Naive thymus-derived CD8-positive, alpha-beta T cell (primary cell): Measurements from ENCODE around the gene BMPR1A. TPM values are rescaled to one million over a fixed set of nuclear protein-coding genes. Genes with fewer than 3 reads are reported as not detected.
"Not testable (repeated sequence)": the region's sequence is repeated elsewhere in the genome, so short reads cannot be mapped to it uniquely, and the experiment has no call there.

Source experiments
- ATAC-seq, 2 donors: fragments of 150-1000 bp; cut with Tn5 transposase in 1 of 2; sonication (Bioruptor Pico), chemical (Tn5 transposase) in 1 of 2; 1 replicate in 1 of 2; 2 replicates in 1 of 2; pipeline ENCODE4 v1.10.0; 2021; ENCODE audit warnings: mild to moderate bottlenecking in 2 of 2, moderate library complexity in 2 of 2
- POLR2A ChIA-PET: fragments of 350-600 bp; sonication (Branson Sonifier 250); formaldehyde crosslinking; loops from one replicate; lab custom pipeline; 2021; ENCODE audit warnings: antibody characterized with exemption; lab: Charles Lee
- DNase-seq, 10 donors: peaks; one replicate each; pipeline versions ENCODE4 v3.0.0 to v3.0.0-alpha.2; 2020 to 2022
- H3K27ac Mint-ChIP-seq, 10 donors: one replicate each; pipeline ENCODE4 v1.8.0; 2020 to 2022; ENCODE audit warnings: mild to moderate bottlenecking in 10 of 10, mixed read lengths in 10 of 10, moderate library complexity in 4 of 10, inconsistent platforms in 1 of 10
- H3K27me3 Mint-ChIP-seq, 5 donors: one replicate each; pipeline ENCODE4 v1.8.0; 2021 to 2022; ENCODE audit warnings: mixed read lengths in 5 of 5
- H3K36me3 Mint-ChIP-seq, 3 donors: one replicate each; pipeline ENCODE4 v1.8.0; 2020 to 2022; ENCODE audit warnings: mixed read lengths in 3 of 3, mild to moderate bottlenecking in 2 of 3, inconsistent platforms in 1 of 3
- H3K4me1 Mint-ChIP-seq, 4 donors: one replicate each; pipeline ENCODE4 v1.8.0; 2021 to 2022; ENCODE audit warnings: mixed read lengths in 4 of 4
- H3K4me3 Mint-ChIP-seq, 10 donors: one replicate each; pipeline ENCODE4 v1.8.0; 2020 to 2022; ENCODE audit warnings: mild to moderate bottlenecking in 10 of 10, mixed read lengths in 10 of 10, moderate library complexity in 6 of 10, inconsistent platforms in 1 of 10
- H3K9me3 Mint-ChIP-seq, 9 donors: one replicate each; pipeline ENCODE4 v1.8.0; 2020 to 2022; ENCODE audit warnings: mixed read lengths in 9 of 9, mild to moderate bottlenecking in 3 of 9, inconsistent platforms in 1 of 9, moderate library complexity in 1 of 9
- polyA plus RNA-seq, 3 donors: library from polyadenylated mRNA; unstranded; fragments of 300-500 nt; fragmentation: Illumina TruSeq; gene quantifications; one replicate each; pipeline ENCODE4 v1.2.3, GENCODE V29; 2021
- total RNA-seq, 8 experiments: library from RNA in 2 of 8; stranded (reverse) in 2 of 8; gene quantifications; one replicate each; pipeline ENCODE4 v1.2.3 and lab custom pipeline; 2021 to 2026

The BMPR1A gene
- total and polyA plus RNA-seq, 5 experiments from 2014 or later, result 1.1 to 11.0 (median 5.2) TPM

DNA sequence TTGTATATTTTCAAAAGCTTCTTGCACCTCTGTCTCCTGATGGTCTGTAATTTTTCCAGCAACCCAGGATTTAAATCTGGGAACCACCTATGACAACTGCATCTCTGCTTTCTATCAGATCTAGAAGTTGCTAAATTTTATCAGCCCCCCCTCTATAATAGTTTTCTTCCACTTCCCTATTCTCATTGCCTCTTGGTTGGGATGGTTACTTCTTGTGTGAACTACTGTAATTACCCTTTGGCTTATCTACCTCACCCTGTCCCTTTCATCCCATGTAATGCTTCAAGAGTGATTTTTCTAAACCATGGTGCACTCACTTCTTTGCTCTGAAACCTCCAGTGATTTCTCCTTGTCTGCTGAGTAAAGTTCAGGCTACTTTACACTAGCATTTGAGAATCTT lies 92.3 kb downstream of the BMPR1A start:
- Mint-ChIP-seq H3K4me1 (no peaks in the 10 kb centered on the region), H3K4me3 (no peak overlapping the region), H3K27ac (no peak overlapping the region), H3K36me3 (peaks cover 11 to 12% (median 12%) of the 10 kb centered on the region in 3 donors), H3K27me3 (no peaks in the 10 kb centered on the region), H3K9me3 (peaks cover 0 to 17% (median 5%) of the 10 kb centered on the region in 9 donors)
- no peak for ATAC-seq
- POLR2A ChIA-PET, result no interaction called here
- DNase-seq, result no peak

DNA sequence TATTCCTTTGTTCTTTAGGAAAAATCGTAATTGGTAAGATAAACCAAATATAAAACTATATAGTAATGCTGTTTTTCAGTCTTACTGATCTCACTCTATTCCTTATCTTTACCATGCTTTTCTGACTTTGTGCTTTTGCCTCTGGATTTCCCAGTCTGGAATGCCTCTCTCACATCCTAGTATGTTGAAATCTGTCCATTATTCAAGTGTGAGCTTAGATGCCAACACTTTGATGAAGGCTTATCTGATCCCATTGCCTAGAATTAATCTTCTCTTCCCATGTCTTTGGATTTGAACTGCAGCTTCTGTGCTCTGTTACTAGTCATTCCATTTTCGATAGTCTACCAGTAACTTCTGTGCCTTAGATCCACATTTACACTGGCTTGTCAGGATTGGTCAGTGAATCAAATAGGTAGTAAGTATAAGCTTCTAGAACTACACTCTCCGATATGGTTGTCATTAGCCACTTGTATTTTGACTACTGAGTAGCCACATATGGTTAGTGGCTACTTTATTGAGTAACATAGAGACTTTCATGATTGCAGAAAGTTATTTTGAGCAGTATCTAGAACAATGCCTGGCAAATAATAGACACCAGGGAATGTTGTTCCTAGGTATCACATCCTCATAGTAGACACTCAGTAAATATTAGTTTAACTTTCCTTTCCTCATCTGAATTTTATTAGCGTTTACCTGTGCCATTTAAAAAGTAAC lies 92.9 kb downstream of the BMPR1A start:
- H3K27ac Mint-ChIP-seq, result no peak overlapping the region
- DNase-seq (no peak), ATAC-seq (no peak)
- POLR2A ChIA-PET, result no interaction called here
- H3K9me3 Mint-ChIP-seq, result peaks cover 0 to 23% (median 6%) of the 10 kb centered on the region in 9 donors
- peaks cover 11 to 12% (median 11%) of the 10 kb centered on the region in 3 donors for H3K36me3 Mint-ChIP-seq
- H3K27me3 Mint-ChIP-seq, result no peaks in the 10 kb centered on the region
- H3K4me3 Mint-ChIP-seq, result no peak overlapping the region
- H3K4me1 Mint-ChIP-seq, result no peaks in the 10 kb centered on the region

DNA sequence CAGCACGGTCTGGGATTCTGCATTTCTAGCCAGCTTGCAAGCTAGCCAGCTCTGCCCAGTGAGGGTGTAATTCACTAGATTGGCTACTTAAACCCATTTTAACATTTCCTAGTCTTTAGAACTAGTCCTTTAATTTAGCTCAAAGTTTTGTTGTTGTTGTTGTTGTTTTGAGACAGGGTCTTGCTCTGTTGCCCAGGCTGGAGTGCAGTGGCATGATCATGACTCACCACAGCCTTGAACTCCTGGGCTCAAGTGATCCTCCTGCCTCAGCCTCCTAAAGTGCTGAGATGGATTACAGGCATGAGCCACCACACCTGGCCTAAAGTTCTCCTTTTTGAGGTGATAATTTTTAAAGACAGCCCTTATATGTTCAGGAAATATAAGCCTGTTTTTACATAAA lies 94.1 kb downstream of the BMPR1A start:
- no peaks in the 10 kb centered on the region for H3K27me3 Mint-ChIP-seq
- H3K9me3 Mint-ChIP-seq, result peaks cover 0 to 27% (median 6%) of the 10 kb centered on the region in 9 donors
- H3K36me3 Mint-ChIP-seq, result peaks cover 11 to 12% (median 11%) of the 10 kb centered on the region in 3 donors
- no peak overlapping the region for H3K27ac Mint-ChIP-seq
- no peak overlapping the region for H3K4me3 Mint-ChIP-seq
- no peaks in the 10 kb centered on the region for H3K4me1 Mint-ChIP-seq
- DNase-seq, result no peak
- POLR2A ChIA-PET, result no interaction called here
- ATAC-seq, result no peak

DNA sequence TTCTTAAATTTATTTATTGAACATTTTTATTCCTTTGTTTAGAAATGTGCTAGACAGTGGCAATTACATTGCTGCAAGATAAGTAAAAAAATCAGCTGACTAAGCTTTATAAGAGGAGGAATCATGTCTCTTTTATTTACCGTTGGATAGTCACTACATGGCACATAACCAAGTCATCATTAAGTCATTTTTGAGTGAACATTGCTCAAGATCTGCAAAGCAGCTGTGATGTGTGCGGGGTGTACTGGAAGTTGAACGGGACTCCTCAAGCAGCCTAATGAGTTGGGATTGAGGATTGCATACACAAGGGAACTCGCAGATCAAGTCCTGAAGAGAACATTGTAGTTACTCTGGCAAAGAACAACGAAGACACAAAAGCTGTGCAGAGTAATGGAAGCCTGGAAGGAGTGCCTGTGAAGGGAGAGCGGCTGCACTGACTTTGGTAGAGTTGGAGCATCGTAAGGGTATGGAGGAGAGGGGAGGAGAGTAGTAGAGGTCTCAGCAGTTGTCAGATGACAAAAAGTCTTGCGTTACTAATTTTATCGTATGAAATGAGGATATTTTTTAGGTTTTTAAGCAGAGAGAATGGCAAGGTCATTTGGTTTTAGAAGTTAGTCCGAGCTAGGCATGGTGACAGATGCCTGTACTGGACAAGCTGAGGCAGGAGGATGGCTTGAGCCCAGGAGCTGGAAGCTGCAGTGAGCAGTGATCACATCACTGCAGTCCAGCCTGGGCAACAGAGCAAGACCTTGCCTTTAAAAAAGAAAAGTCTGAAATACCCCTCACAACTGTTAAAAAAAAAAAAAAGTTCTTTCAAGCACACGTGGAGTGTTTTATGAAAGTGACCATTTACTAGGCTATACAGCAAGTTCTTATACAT lies 95.1 kb downstream of the BMPR1A start:
- Mint-ChIP-seq H3K4me1 (no peaks in the 10 kb centered on the region), H3K9me3 (peaks cover 0 to 27% (median 6%) of the 10 kb centered on the region in 9 donors), H3K27me3 (no peaks in the 10 kb centered on the region), H3K36me3 (peaks cover 11 to 12% (median 11%) of the 10 kb centered on the region in 3 donors), H3K27ac (no peak overlapping the region), H3K4me3 (no peak overlapping the region)
- POLR2A ChIA-PET, result no interaction called here
- ATAC-seq, result no peak
- DNase-seq, result no peak

DNA sequence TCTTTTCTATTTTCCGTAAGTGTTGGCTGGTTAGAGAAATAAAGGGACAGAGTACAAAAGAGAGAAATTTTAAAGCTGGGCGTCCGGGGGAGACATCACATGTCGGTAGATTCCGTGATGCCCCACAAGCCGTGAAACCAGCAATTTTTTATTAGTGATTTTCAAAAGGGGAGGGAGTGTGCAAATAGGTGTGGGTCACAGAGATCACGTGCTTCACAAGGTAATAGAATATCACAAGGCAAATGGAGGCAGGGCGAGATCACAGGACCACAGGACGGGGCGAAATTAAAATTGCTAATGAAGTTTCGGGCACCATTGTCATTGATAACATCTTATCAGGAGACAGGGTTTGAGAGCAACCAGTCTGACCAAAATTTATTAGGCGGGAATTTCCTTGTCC lies 97.2 kb downstream of the BMPR1A start:
- H3K36me3 Mint-ChIP-seq, result peaks cover 11 to 12% (median 11%) of the 10 kb centered on the region in 3 donors
- not testable (repeated sequence) for DNase-seq

DNA sequence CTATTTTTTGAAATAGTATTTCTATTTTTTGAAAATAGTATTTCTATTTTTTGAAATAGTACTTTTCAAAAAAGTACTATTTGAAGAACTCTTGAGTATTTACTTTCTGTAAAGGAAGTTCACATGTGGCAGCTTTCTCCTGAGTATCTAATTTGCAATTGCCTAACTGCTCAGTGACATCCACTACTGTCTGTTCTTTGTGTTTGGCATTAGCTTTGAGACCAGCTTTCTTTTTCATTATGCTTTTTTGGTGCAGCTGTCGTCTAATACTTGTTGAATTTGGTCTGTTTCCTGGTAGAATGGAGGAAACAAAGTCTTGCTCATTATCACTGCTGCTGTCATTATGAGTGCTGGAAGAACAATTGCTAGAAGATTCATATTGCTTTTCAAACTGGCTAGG lies 99.1 kb downstream of the BMPR1A start:
- no peak overlapping the region for H3K4me3 Mint-ChIP-seq
- peaks cover 0 to 27% (median 6%) of the 10 kb centered on the region in 9 donors for H3K9me3 Mint-ChIP-seq
- H3K27ac Mint-ChIP-seq, result no peak overlapping the region
- peaks cover 8 to 12% (median 11%) of the 10 kb centered on the region in 3 donors for H3K36me3 Mint-ChIP-seq
- ATAC-seq (no peak), DNase-seq (no peak)
- no peaks in the 10 kb centered on the region for H3K27me3 Mint-ChIP-seq
- POLR2A ChIA-PET, result no interaction called here
- no peaks in the 10 kb centered on the region for H3K4me1 Mint-ChIP-seq

More for the DNA sequence above, 97.2 kb downstream of the BMPR1A start:
- H3K4me3 Mint-ChIP-seq, ATAC-seq, H3K4me1 Mint-ChIP-seq, H3K27me3 Mint-ChIP-seq, H3K27ac Mint-ChIP-seq, POLR2A ChIA-PET: not testable (repeated sequence)
- peaks cover 0 to 27% (median 6%) of the 10 kb centered on the region in 9 donors for H3K9me3 Mint-ChIP-seq

DNA sequence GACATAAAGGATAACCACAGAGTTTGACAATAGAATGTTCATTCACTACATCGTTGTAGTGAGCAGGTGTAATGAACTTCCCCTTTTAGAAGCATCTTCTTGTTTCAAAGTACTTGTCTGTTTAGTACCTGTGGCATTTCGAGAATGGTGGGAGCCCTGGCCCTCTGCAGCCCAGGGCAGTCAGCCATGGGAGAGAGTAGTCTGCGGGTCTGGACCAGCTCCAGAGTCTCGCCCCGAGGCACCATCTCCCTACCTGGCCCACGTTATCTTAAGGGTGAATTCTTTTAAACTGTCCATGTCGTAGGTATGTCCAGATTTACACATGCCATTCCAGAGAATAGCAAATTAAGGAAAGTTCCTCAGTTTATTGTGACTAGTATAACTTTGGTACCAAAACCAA lies 99.7 kb downstream of the BMPR1A start:
- no peak for DNase-seq

DNA sequence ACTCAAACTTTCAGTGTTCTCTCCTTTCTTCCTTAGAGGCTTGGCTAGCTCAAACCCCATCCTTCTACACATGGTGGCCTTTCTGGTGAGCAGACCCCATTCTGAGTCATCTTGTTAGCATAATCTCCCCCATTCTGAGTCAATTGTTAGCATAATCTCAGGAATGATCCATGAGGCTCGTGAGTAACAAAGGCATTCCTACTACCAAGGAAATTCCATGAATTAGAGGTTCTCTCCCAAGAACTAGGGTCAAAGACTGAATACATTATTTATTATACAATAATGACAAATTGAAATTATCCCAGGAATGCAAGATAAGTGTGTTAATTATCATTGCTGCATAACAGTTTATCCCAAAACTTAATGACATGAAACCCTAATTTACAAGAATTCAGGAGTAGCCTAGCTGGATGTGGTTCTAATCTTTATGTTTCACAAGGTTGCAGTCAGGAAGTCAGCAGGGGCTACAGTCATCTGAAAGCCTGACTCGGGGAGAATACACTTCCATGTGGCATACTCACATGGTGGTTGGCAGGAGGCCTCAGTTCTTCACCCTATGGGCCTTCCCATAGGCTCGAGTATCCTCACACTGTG lies 100.8 kb downstream of the BMPR1A start:
- ATAC-seq (no peak), DNase-seq (no peak)
- Mint-ChIP-seq H3K9me3 (peaks cover 0 to 21% (median 6%) of the 10 kb centered on the region in 9 donors), H3K4me1 (peaks cover 0 to 3% (median 0%) of the 10 kb centered on the region in 4 donors), H3K4me3 (no peak overlapping the region), H3K27ac (no peak overlapping the region), H3K36me3 (peaks cover 3 to 7% (median 5%) of the 10 kb centered on the region in 3 donors), H3K27me3 (no peaks in the 10 kb centered on the region)
- POLR2A ChIA-PET, result no interaction called here

More for the DNA sequence above, 99.7 kb downstream of the BMPR1A start:
- peaks cover 0 to 27% (median 6%) of the 10 kb centered on the region in 9 donors for H3K9me3 Mint-ChIP-seq
- H3K36me3 Mint-ChIP-seq, result peaks cover 8 to 12% (median 11%) of the 10 kb centered on the region in 3 donors
- no peaks in the 10 kb centered on the region for H3K27me3 Mint-ChIP-seq
- H3K4me3 Mint-ChIP-seq, result no peak overlapping the region
- ATAC-seq, result no peak
- POLR2A ChIA-PET, result no interaction called here
- no peaks in the 10 kb centered on the region for H3K4me1 Mint-ChIP-seq
- no peak overlapping the region for H3K27ac Mint-ChIP-seq

DNA sequence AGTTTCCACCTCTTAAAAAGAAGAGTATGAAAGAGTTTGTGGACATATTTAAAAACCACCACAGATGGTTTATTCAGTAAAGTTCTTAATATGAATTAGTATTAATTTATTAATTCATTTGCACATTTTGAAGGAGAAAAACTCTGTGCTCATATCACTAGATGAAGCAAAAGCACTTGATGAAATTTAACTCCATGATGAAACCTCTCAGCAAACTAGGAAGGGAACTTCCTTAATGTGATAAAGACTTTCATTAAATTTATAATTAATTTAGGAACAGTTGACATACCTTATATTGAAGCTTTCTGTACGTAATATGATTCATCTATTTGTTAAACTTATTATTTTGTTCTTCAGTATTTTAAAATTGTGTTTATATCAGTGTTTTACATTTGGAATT lies 101.6 kb downstream of the BMPR1A start:
- Mint-ChIP-seq H3K9me3 (peaks cover 0 to 16% (median 4%) of the 10 kb centered on the region in 9 donors), H3K4me1 (peaks cover 0 to 3% (median 0%) of the 10 kb centered on the region in 4 donors), H3K27me3 (no peaks in the 10 kb centered on the region), H3K27ac (no peak overlapping the region), H3K4me3 (no peak overlapping the region), H3K36me3 (peaks cover 3 to 5% (median 3%) of the 10 kb centered on the region in 3 donors)
- DNase-seq (no peak), ATAC-seq (no peak)
- POLR2A ChIA-PET, result no interaction called here

DNA sequence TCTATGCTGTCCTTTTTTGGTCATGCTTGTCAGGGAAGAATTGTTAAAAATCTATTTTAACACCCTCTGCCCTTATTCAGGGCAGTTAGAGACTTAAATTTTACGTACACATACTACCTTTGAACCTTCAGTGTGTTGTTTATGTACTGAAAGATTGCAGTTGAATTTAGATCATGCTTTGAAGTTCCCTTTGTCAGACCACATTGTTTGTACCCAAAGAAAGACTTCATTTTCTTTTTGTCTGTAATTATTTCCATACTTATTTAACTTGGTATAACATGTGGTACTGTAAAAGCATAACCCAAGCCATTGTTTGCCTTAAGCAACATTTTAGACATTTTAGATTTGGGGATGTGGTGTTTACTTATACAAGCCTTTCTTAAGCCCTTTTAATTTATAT lies 104.9 kb downstream of the BMPR1A start:
- H3K9me3 Mint-ChIP-seq, result no peaks in the 10 kb centered on the region
- DNase-seq (no peak), ATAC-seq (no peak)
- no peaks in the 10 kb centered on the region for H3K27me3 Mint-ChIP-seq
- H3K36me3 Mint-ChIP-seq, result no peaks in the 10 kb centered on the region
- no peak overlapping the region for H3K4me3 Mint-ChIP-seq
- H3K4me1 Mint-ChIP-seq, result peaks cover 0 to 5% (median 0%) of the 10 kb centered on the region in 4 donors
- peak overlapping the region in 1 of 10 donors; percentile 69 for H3K27ac Mint-ChIP-seq
- POLR2A ChIA-PET, result no interaction called here

DNA sequence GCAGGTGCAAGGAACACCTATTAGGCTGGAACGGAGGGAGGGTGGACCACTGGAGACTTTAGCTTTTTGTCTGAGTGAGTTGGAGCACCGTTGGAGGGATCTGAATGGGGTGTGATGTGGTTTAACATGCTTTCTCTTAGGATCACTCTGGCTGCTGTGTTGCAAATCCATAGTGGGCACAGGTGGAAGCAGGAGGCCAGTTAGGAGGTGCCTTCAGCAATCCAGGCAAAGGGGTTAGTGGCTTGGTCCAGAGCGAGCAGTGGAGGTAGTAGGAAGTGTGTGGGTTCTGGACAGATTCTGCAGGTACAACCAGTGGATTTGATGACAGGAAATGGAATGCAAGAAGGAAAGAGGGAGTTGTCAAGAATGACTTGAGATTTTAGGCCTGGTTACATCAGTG lies 106.0 kb downstream of the BMPR1A start:
- no peaks in the 10 kb centered on the region for H3K27me3 Mint-ChIP-seq
- H3K4me1 Mint-ChIP-seq, result peaks cover 0 to 5% (median 0%) of the 10 kb centered on the region in 4 donors
- no peaks in the 10 kb centered on the region for H3K36me3 Mint-ChIP-seq
- no peak for DNase-seq
- H3K4me3 Mint-ChIP-seq, result no peak overlapping the region
- H3K27ac Mint-ChIP-seq, result peak overlapping the region in 2 of 10 donors; percentile 12 to 69
- POLR2A ChIA-PET, result no interaction called here
- H3K9me3 Mint-ChIP-seq, result no peaks in the 10 kb centered on the region
- no peak for ATAC-seq

DNA sequence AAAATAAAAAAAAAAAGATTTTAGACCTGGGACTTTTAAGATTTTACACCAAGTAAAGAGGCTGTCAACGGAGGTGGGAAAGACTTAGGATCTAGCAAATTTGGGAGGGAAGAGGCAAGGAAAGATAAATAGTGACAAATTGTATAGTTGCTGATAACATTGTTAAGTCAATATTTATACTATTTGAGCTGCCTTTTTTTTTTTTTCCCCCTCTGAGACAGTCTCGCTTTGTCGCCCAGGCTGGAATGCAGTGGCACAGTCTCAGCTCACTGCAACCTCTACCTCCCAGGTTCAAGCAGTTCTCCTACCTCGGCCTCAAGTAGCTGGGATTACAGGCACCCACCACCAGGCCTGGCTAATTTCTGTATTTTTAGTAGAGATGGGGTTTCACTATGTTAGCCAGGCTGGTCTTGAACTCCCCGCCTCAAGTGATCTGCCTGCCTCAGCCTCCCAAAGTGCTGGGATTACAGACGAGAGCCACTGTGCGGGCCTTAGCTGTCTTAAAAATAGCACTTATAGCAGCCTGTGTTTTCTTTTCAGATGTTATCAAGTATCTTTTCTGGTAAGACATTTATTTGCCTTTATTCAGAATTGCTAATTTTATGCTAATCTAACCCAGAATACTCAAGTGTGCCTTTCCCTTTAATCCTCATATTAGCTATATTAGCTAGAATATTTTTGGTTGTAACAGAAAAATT lies 106.5 kb downstream of the BMPR1A start:
- peaks cover 0 to 5% (median 0%) of the 10 kb centered on the region in 4 donors for H3K4me1 Mint-ChIP-seq
- H3K27me3 Mint-ChIP-seq, result no peaks in the 10 kb centered on the region
- POLR2A ChIA-PET, result no interaction called here
- ATAC-seq, result no peak
- H3K36me3 Mint-ChIP-seq, result no peaks in the 10 kb centered on the region
- no peak for DNase-seq
- H3K9me3 Mint-ChIP-seq, result no peaks in the 10 kb centered on the region
- H3K4me3 Mint-ChIP-seq, result no peak overlapping the region
- H3K27ac Mint-ChIP-seq, result no peak overlapping the region
